HG03439 (cell line): ENCODE measurements around the gene HLA-F.

Experiments
- ATAC-seq: cut with Tn5 transposase; IDR thresholded peaks from one replicate; pipeline ENCODE4 v1.9.1; 2021; ENCODE audit warnings: mild to moderate bottlenecking, moderate library complexity; ENCODE audit not compliant: unreplicated experiment

The HLA-F gene

DNA sequence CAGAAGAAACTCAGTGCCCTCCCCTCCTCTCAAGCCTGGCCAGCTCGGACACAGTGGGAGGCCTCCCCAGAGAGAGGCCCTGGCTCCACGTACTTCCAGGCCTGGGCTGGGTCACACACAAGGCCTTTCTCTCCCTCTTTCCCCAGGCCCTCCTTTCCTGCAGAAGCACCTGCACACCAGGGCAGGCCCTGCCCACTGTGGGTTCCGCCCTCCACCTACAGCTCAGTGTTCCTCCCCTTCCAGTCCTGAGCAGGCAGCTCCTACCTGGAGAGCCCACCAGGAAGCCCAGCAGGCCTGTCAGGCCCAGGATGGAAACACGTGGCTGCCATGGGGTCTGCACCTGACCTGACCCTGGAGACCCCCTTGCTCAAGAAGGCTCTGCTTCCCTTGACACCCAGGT, 18.9 kb downstream of the HLA-F start:
- ATAC-seq: no peak

DNA sequence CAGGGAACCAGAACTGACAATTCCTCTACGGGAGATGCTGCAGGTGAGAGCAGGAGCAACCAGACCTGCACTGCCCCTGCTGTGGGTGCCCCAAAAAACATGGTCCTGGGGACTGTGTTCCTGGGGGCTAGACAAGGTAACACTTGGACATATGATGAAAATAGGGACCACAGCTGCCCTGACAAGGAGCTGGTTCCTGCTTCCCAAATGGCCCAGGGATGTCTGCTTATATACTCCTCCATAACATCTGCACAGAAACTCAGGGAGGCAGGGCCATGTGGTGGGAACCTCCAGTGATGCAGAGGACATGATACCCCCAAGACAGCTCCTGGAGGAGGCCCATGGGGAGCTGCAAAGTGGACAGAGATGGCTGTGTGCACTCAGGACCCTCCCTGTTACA, 19.8 kb downstream of the HLA-F start:
- ATAC-seq: no peak

DNA sequence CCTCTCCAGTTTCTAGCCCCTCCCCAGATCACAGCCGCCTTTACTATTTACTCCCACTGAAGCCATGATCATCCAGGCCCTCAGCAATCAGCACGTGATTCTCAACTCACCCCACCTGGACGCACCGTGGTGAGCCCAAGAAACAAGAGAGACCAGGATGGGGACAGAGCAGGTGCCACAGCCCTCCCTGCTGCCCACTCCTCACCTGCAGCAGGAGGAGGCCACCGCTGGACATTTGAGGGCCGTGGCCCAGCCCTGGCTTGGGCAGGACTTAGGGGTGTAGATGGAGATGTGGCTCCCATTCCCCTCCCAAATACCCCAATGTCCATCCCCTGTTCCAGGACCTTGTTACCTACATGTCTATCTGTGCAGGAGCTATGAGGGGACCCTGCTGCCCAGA, 20.3 kb downstream of the HLA-F start:
- ATAC-seq: no peak

DNA sequence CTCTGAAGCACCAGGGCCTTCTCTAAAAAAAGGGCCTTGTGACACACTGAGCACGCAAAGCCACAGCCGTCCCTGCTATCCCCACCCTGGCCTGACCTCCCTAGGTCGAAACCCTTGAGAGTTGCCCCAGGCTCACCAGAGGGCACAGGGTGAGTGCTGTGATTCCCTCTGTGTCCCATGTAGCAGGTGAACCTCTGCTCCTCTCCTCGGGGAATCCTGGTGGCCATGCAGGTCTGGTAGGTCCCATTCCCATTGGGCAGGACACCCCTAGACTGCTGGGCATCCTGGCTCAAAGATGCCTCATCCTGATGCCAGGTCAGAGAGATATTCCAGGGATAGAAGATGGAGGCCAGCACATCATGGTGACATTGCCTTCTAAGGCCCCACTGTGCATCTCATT, 20.9 kb downstream of the HLA-F start:
- ATAC-seq: no peak

DNA sequence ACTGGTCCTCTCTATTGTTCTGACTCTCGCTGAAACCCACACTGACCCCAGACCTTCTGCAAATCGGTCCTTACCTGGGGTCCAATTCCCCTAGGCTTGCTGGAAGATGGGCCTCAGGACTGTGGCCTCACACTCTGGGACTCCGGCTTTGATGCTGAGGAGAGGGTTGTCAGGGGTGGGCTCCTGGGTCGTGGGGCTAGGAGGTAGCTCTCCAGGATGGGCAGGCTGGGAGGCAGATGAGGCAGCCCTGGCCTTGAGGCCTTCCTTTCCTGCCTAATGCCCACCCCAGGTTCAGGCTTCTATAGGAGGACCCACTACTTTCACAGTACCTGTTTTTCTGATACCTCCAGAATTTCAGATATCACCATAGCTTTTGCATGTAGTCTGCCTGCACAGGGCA, 21.4 kb downstream of the HLA-F start:
- ATAC-seq: no peak

DNA sequence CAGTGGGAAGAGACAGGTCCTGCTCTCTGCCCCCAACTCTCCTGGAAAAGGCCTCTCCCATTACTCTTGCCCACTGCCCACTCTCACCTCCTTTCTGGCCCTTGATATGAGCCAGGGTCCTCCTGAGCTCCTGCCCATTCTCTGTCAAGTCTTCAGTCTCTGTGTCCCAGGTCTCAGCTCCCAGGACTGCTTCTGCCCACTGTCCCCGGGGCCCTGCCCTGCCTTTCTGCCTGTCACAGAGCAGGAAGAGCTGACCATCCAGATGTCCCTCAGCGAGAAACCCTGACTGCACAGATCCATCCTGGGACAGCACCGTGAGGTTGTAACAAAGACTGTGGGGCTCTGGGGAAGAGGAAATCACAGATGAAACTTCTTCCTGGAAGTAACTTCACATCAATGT, 22.2 kb downstream of the HLA-F start:
- ATAC-seq: no peak

DNA sequence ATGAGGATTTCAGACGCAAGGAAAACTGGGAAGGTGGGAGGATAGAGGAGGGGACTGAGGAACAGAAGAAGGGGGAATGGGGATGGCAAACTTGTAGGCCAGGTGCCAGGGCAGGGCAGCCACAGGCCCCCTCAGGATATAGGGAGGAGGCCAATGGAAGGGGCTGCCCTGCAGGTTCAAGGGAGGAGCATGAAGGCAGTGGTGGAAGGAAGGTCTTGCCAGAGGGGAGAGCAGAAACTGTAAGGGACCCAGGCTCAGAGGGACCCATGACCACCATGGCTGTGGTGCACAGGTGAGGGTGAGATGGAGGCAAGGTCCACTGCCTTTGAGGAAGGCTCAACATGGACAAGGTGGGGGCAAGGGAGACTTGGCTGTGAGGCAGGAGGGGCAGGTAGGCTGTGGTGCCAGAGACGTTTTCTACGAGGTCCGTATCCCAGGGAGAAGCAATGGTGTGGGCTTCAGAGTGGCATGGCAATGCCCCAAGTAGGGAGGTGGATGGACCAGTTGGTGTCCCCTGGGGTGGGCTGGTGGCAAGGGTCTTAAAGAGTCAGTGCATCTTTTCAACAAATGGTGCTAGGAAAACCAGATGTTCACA, 22.7 kb downstream of the HLA-F start:
- no peak for ATAC-seq

DNA sequence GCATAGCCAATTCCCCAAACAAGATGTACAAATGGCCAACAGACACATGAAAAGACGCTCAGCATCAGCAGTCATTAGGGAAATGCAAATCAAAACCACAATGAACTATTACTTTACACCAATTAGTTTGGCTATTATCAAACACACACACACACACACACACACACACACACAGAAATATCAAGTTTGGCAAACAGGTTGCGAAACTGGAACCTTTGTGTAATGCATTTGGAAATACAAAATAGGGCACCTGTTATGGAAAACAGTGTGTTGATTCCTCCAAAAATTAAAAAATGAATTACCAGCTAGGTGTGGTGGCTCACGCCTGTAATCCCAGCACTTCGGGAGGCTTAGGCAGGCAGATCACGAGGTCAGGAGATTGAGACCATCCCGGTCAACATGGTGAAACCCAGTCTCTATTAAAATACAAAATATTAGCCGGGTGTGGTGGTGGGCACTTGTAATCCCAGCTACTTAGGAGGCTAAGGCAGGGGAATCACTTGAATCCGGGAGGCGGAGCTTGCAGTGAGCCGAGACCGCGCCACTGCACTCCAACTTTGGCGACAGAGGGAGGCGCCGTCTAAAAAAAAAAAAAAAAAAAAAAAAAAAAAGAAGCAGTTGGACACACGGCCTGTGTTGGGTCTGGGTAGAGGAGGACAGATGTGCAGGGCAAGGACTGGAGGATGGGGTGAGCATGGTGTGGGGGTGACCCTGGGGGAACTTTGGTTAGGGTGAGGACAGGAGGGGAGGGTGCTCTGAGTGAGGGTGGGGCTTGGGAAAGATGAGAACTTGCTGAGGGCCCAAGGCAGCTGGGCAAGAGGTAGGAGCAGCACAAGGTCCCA, 23.8 kb downstream of the HLA-F start:
- no peak for ATAC-seq

DNA sequence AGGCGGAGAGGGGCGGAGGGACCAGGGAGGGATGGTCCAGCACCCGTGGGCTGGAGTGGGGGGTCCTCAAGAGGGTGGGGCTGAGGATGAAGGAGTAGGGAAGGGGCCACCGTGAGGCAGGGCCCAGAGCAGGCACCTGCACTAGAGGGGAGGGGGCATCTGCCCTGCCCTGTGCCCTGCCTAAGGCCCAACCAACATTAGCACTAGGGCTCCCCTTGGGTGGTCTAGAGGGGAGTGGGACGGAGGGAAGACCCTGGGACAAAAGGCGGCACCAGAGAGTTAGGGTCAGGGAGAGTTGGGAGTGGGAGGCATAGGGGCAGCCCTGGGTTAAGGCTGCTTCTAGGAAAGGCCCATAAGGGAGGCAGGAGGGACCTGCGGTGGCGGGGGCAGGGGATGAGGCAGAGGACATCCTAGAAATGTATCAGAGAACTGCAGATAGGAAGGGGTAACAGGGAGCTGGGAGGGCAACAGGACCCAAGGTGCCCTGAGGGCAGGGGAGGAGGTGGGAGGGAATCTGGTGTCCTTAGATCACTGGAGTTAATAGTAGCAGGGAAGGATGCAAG, 24.5 kb downstream of the HLA-F start:
- no peak for ATAC-seq

DNA sequence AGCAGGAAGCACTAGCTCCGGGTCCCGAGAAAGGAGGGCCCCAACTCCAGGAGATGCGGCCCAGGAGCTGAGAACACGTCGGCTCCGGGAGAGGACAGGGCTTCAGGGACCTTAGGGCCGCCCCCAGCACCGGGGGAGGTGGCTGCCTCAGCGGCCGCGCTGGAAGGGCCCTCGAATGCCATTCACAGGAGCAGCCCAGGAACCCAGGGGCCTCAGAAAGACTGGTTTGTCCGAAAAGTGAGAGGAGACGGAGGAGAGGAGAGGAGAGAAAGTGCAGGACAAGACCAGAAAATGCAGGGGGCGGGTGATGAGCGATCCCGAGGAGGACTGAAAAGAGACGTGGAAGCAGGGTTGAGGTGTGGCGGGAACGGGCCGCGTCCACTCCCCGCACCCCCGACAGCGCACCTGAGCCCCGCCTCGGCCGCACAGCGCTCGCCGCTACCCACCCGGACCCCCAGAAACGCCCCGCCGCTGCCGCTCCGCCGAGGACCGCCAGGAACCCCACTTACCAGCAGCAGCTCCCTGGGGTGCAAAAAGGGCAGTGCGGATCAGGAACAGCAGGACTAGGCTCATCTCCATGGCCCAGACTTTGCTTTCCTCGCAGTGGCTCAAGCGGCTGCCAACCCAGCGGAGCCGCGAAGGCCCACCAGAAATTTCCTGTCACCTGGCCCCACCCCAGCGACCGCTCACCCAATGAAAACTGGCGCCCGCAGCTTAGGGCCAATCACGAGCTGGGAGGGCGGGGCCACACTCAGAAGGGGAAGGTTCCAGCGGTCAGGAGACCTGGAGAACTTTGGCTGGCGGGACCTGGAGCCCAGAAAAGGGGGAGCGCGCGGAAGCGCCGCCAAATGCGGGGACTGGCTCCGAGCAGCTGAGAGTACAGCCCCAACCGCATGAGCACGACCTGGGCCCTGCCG, 25.4 kb downstream of the HLA-F start:
- ATAC-seq: peak; percentile 64

DNA sequence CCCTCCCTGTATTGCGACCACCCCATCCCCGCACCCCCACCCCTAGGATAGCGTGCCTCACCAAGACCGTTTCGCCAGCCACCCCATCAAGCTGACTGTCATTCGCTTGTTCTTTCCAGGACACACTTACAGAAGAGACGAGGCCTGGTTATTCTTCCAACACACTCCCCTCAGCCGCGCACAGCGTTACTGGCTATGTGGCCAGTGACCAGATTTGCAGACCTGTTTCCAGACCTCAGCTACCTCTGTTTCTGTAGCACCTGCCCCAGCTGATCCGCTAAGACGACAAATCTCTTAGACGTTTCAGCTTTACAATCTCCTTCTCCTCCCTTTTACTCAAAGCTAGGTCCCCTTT, 26.1 kb downstream of the HLA-F start:
- peak; percentile 3 for ATAC-seq

DNA sequence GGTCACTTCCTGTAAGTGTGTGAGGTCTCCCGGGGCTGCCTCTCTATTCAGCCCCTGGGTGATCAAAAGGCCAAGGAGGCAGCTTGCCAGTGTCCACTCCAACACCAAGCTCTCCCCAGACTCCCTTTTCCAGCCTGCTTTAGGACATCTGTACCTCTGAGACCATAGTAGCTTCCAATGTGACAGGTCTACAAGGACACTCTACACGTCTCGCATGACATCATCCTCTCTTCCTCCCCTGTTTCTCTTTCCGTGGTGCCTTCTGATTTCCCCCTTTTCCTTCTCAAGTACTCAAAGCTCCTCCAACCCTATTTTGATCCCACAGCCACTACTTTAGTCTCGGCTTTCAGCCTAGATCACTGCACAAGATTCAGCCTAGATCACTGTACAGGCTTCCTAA, 26.4 kb downstream of the HLA-F start:
- ATAC-seq: no peak

DNA sequence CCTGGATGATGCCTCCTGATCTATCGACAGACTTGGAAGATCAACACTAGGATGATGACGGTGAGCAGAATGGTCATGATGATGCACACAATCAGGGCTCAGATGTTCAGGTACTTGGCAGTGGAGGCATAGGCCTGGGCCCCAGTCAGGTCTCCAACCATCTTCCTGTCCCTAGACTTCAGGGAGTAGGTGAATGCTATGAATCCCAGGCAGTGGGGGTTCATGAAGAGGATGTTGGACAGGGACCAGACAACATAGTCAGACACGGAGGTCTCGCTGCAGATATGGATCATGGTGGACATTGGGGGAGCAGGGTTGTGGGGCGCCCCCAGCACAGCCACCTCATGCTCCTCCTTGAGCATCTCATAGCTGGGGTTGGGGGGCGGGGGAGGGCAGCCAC, 27.5 kb downstream of the HLA-F start:
- ATAC-seq: no peak

DNA sequence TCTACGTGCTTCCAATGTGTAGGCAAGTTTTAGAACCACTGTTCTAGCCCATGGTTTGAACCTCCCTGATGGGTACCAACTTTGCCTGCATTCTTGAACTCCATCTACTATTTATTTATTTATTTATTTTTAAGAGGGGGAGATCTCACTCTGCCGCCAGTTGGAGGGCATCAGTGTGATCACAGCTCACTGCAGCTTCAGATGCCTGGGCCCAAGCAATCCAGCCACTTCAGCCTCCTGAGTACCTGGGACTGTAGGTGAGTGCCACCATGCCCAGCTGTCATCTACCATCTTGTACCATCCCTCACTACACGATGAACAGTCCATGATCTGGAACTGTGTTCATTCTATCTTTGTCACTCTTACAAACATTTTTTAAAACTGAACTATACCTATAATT, 28.2 kb downstream of the HLA-F start:
- ATAC-seq: no peak

DNA sequence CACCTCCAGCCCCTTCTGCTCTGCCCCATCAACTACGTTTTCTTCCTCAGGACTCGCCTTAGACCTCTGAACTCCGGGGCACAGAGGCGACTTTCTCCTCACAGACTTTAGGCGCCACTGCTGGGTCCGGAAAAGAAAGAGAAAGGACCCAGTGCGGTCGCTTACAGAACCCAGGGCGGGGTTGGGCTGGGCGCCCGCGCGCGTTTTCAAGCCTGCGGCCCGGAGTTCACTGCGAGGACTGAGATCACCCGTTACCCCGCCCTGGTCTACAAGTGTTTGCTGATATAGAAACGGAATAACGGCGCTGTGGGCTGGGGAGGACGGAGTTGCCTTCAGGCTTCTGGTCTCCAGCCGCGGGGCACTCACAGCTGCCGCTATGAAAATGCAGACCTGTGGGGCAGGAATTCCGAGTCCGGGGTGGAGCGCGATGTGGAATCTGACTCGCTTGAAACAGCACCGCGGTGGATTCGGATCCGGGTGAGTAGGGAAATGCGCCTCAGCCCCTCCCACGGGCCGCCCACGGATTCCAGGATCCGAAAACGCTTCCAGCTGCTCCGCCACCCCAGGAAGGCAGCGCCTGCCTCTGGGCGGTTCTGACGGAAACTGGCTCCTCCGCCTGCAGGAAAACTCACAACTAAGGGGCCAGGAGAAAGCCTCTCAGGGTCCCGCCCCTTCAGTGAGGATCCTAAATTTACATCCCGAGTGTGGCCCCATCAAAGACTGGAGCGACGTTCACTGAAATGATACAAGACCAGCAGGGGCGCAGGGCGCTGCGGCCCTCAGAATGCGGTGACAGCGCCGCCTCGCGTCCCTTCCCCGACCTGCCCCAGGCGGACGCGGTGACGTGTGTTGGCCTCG, 29.4 kb downstream of the HLA-F start:
- peak; percentile 69 for ATAC-seq

DNA sequence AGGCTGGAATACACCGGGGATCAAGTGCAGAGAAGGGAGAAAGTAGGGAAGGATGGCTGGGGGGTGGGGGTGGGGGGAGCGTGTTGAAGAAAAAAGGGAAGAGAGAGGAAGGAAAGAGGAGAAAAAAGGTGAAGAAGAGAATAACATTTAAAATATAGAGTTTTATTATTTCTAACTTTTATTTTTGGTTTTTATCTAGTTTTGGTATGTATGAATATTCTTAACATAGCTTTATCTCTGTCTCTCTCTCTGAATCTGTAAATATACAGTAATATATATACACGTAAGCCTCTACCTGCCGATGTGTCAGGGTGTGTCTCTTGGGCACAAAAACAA, 30.0 kb downstream of the HLA-F start:
- ATAC-seq: no peak

DNA sequence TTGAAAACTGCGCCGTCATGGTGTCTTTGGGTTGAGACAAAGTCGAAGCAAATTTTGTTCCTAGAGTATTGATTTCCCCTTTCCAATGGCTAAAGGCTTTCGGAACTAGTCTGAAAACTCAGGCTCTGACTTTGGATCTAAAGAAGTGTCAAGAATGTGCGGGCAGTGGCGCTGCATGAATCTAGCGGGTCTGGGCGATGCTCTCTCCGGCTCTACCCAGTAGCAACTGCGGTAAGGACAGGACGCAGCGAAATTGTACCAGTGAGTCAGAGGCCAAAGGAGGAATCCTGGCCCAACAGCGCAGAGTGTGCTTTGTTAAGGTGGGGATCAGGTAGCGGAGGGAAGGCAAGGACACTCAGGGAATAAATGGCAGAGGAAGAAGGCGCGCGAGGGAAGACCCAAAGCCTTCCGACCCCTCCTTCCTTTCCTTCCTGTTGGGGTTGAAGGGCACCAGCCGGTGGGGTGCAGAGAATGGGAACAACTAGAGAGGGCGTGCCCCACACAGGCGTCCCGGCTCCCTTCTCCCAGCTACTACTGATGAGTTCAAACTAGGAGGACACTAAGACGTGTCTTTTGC, 32.1 kb downstream of the HLA-F start:
- no peak for ATAC-seq

DNA sequence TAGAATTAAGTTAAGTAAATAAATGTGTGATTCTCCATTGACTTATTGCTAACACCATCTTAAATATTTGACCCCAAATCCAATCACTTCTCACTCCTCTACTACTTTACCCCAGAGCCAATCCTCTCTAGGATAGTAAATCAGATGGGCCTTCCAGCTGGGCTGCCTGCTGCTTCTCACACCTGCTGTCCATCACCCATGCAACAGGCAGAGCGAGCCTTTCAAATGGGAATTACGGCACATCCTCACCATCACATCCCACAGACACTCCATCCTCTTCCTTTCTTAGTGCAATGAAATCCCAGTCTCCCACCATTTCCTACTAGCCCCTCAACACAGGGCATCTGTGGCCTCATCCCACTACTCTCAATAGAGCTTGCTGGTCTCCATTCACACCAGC, 34.0 kb downstream of the HLA-F start:
- no peak for ATAC-seq

DNA sequence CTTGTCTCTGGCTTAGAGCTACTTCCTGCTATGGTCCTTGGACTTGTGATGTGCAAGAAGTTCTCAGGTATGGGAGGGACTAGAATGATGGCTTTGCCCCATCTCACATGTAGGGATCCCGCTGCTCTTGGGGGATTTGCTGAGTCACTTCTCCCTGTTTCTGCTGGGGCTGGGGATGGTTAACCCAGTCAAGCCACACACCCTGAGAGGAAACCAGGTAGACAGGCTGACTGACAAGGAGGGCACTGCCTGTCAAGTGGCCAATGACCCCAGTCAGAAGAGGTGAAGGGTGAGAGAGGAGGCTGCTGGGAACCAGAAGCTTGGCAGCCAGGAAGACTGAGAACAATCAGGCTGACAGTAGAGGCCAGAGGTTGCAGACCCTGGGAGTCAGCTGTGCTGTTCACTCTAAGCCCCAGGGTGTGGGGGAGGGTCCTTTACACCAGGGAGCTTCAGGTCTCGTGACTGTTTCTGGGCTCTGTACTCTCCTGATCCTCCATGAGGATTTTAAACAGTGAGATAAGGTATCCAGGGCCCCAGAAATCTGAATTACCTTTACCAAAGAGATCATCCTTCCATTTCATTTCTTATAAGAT, 34.6 kb downstream of the HLA-F start:
- no peak for ATAC-seq

DNA sequence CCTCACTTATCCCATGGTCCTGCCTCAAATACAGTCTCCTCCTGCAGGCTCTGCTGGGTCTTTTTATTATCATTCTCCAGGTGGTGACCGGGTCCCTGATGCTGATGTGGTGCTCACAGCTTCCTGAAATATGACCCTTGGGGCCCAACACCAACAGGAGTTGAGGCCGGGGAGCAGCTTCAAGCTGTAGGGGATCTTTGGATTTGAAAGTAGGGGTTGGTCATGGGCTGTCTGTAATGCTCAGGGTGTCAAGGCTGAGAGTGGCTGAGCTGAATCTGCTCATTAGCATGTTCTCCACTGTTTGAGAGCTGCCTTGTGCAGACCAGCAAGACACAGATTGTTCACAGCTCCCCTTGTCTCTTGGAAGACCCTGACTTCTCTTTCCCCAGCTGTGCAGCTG, 35.5 kb downstream of the HLA-F start:
- no peak for ATAC-seq
